Measurements from ENCODE around the gene SLC1A2.

GRCh38 chr11:35247863-35248262 lies 171.5 kb downstream of the SLC1A2 start:
- TF ChIP-seq CTCF (conservative IDR thresholded peaks at IDR 0.05; ENCODE audit: low read length) (no peak), EZH2phosphoT487 (IDR thresholded peaks at IDR 0.05; ENCODE audit: borderline replicate concordance, low read depth, low read length) (no peak)
